GM18517 (cell line): ENCODE data around the gene FMC1.

Experiments
- ATAC-seq: cut with Tn5 transposase; IDR thresholded peaks from one replicate; pipeline ENCODE4 v1.9.1; 2021; ENCODE audit warnings: mild to moderate bottlenecking, moderate library complexity; ENCODE audit not compliant: unreplicated experiment

Gene FMC1

DNA sequence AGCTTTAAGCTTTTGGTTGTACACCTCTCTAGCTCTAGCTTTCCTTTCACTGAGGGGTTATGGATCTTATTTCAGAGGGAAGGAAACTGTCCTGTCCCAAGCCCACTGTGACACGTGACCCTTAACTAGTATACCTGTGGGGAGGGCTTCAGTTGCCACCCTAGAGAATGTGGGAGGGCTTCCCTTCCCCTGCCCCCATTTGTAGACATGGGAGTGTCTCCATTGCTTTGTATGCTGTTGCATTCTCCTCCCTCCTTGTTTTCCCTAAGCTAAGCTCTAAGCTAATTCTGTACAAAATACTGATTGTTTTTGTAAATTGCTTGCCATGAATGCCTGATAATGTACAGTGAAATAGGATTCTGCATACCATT lies 29.8 kb downstream of the FMC1 start:
- ATAC-seq, result no peak

DNA sequence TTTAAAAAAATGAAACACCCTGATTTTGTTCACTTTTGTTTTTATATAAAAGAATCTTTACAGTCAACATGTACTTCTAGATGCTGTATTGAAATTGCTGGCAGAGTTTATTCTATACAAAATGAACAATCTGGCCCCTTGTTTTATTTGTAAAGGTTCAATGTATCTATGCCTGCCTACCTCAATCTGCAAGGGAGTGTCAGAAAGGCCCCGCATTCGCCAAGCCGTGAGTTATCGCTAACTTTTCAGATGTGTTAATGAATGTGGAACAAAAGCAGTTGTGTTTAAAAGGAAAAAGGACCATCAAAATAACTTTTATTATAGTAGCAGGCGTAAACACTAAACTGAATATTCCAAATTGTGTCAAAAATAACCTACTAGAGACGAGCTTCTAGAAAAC lies 33.1 kb downstream of the FMC1 start:
- ATAC-seq, result no peak

DNA sequence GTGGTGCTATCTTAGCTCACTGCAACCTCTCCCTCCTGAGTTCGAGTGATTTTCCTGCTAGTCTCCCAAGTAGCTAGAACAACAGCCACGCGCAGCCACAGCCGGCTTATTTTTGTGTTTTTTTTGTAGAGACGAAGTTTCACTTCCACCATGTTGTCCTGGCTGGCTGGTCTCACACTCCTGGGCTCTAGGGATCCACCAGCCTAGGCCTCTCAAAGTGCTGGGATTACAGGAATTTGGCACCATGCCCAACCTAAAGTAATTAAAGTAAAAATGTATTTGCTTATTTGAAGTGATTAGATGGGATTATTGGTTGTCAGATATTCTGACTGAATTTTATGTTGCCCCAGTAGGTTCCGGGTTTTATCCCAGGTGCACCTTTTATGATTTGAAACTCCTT lies 41.3 kb downstream of the FMC1 start:
- ATAC-seq, result no peak

- no peak for ATAC-seq
Measured at GRCh38 chr7:139384611-139385010, 43.5 kb downstream of the FMC1 start.

GRCh38 chr7:139387594-139387993 lies 46.5 kb downstream of the FMC1 start:
- no peak for ATAC-seq

DNA sequence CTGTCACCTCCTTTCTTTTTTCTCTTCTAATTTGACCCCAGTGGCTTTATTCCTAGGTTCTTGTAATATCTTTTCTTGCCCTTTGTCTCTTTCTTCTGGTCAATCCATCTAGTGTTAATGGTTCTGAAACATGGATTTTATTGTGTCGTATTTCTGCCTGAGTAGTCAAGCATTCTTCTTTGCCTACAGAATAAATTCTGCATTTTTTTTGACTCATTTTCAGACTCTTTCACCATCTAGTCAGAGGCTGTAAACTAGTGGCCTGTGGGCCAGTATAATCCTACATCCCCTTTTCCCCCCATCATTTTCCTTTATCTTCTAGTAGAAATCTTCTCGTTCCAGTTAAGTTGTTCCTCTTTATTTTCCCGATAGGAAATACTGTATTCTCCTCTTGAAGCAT lies 48.0 kb downstream of the FMC1 start:
- no peak for ATAC-seq

DNA sequence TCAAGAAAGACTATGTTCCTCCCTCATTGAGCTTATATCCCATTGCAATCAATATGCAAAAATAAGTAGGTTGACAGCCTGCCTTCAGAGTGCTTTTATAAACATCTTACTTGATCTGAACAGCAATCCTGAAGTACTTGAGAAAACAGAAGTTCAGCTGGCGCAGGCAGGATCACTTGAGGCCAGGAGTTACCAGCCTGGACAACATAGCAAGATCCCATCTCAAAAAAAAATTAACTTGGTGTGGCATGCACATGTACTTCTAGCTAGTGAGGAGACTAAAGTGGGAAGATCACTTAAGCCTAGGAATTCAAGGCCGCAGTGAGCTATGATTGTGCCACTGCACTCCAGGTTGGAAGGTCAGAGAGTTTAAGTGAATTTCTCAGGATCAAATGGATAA lies 48.6 kb downstream of the FMC1 start:
- no peak for ATAC-seq

GRCh38 chr7:139393621-139394211 lies 52.6 kb downstream of the FMC1 start:
- ATAC-seq, result no peak

DNA sequence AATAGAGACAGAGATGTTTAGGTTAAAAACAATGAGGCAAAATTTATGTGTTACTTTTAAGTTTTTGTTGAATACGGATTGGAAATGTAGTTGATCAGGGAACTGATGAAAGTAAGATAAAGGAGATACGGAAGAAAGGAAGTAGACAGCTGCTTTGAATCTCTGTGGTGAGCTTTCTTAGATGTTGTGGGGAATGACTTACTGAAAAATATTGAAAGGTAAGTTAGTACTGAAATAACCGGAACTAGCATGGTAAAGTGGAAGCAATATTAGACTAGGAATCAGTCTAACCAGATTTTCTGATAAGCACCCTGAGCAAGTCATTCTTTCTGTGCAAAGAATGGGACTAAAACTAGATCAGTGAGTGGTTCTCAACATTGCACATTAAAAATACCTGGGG lies 53.4 kb downstream of the FMC1 start:
- no peak for ATAC-seq
